Retina (tissue), 1 donor: Measurements from ENCODE around the gene LRRC18.
A peak's percentile ranks its signal among the peaks of the same experiment; 100 is the strongest.

Experiments
- DNase-seq: peaks from one replicate; pipeline ENCODE4 v3.0.0-alpha.2; 2016

LRRC18 gene

DNA sequence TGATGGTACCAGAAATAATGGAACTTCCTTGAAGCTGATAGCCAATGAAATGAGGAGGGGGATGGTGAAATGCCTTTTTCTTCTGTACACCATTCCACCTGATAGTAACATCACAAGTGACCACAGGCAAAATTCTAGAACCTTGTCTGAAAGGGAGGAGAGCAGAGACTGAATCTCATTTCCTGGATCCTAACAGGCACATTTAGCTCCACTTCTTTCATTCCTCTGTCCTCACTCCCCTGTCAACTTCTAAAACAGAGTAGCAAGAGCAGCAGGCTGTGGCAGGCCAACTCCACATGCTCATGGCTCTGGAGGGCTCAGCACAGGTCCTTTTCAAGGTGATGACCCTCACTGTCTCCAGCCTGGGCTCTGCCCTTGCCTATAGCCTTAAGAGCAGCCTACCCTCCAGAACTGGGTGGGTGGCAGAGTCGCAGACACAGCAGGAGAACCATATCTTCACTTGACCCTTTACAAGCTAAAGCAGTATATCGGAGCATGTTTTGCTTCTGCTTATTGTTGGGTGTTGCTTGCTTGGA lies at the start of gene LRRC18:
Gene LRRC18, minus strand, starts transcription at position 51 of the 536 bp plus-strand sequence. CDS start 25,685 bp downstream, outside the sequence.
- DNase-seq: no peak

DNA sequence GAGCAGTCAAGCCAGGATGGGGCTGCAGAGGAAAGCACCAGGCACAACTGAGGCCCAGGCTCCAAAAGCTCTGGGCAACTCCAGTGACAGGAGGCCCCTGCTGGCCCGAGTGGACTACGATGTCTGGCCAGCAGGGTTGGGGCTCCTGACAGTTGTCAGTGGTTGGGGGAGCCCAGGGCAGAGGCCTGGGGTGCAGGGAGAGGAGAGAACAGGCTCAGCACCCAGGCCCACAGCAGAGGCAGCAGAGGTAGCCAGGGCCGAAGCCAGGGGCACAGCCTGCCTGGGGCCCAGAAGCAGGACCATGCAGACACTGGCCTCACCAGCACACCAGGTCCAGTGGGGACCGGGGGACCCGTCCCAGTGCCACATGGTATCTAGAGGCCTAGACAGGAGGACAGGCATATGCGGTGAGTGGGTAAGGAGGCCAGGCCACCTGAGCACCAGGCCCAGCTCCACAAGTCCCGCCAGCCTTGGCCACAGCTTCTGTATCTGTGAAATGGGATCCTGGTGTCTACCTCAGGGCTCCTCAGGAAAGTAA lies 46.0 kb upstream of the LRRC18 start:
- DNase-seq: no peak

DNA sequence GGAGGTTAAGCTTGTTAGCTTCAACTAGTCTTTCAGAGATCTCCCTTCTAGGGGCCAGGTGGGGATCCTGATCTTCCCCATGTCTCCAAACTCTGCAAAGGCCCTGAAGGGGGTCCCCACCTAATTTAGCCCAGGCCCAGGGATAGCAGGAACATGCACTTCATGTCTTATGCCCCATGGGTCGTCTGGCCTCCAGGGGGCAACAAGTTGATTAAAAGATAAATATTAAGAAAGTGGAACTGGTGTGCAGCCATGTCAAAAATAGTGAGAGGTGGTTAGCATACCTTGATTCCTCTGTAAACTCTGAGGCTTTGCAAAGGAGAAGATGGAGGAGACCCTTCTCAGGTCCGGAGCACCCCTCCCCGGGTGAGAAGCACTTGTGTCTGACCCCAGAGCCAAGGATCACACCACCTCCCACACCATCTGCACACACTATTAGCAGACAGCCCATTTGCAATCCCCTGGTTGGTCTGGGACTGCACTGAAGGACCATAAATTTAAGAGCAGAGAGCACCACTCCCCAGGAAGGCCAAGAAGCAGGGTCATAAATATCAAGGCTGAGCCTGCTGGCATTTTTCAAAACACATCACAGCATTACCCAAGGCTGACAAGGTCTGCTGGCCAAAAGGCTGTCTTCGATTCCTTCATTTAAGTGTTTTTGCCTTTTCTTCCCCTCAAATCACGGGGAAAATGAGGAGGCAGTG lies 44.2 kb upstream of the LRRC18 start:
- no peak for DNase-seq

DNA sequence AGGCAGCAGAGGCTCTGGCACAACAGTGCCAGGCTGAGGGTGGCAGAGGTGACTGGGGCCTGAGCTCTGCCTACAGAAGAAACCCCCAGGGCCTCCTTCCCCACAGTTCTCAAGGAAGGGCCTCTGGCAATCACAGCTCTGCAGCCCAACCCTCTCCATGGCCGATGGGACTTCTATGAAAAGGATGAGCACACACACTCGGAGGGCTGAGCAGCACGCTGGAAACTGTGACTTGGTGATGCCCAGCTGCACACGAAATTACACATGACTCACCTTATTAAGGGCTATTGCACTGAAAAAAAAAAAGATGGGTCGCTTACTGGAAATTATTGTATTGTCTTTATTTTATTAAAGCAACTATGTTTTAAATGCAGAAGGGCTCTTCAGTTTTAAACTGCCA lies 42.9 kb upstream of the LRRC18 start:
- no peak for DNase-seq

DNA sequence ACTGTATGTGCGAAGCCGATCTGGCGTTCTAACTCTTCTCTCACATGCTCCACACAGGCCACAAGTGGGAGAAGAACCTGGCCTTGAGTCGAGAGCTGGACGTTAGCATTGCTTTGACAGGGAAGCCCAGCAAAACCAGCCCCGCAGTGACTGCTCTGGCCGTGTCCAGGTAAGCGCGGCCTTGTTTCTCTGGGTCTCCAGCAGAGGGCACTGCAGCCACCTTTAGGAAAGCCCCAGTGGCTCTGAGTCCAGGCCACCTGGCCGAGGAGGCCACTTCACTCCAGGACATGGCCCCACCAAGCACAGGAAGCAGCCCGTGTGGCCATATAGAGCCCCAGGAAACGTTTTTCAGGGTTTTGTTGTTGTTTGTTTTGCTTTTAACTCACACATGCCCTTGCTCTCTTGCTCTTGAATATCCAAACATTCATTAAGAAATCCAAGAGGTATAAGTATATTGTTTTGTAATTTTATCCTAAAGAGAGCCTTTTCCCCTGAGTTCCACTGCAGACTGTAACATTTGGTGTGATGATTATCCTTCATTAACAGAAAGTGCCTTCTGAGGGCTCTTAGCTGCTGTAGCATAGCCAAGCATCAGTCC lies 41.8 kb upstream of the LRRC18 start:
- DNase-seq: peak; percentile 71

DNA sequence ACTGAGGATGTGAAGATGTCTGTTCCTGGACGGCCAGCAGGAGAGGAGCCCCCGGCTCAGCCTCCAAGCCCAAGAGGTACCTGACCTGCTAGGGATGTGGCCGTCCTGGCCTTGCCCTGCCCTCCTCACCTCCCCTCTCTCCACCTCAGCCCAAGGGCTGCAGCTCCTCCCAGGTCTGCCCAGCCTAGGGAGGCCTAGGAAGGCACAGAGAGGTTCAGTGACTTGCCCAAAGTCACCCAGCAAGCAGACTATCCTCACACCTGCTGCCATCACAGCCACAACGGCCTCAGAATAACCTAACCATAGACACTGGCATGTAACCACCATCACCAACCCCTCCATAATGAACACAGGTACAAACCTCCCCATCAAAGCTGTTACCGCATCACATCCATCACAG lies 38.7 kb upstream of the LRRC18 start:
- DNase-seq: no peak

DNA sequence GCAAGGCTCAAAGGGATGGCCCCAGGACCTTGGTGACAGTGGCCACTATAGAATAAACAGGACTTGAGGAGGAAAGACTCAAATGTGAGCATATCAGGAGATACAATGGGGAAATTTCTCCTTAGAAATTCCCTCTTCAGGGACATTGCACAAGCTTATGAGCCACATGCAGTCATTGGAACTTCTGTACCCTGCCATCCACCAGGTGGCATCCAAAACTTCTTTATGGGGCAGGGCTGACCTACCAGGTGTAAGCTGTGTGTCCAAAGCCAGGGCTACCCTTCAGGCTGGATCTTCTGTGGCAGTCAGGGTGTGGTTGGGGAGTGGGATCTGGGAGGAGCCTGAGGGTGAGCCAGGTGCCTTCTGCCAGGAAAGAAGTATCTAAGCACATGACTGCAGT lies 36.6 kb upstream of the LRRC18 start:
- no peak for DNase-seq

DNA sequence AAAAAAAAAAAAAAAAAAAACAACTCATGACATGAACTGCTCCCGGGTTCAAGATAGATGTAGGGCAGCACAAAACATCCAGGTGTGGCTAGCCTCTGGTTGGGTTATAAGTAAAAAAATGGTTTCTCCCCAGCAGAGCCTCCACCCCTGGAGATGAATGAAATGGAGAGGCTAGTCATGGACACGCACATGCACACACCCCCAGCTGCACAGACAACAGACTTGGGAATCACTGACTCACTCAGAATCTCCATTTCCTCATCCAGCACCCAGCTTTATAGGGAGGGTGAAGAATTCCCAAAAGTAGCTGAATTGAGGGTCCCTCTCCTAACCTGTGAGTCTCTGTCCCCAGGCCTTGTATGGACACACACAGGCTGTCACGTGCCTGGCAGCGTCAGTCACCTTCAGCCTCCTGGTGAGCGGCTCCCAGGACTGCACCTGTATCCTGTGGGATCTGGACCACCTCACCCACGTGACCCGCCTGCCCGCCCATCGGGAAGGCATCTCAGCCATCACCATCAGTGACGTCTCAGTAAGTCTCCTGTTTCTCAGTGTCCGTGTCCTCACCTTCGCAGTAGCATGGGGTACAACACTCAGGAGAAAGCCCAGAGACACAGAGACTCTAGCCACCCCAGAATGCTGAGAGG lies 35.0 kb upstream of the LRRC18 start:
- no peak for DNase-seq

DNA sequence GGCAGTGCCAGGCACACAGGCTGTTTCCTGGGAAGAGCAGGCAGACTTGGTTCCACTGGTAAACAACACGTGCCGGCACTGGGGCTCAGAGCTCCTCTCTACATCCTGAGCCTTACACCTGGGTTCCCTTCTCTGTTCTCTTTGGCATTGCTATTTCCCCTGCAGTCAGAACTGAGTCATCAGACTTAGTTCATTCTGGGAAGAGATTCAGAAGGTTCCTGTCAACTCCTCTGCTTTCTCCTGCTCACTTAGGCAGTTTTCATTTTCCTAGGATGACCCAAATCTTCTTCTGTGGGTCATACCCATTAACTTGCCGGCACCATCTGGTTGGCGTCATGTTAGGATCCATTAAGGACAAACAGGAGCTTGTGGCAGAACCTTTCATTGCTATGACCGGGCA lies 33.4 kb upstream of the LRRC18 start:
- DNase-seq: no peak

DNA sequence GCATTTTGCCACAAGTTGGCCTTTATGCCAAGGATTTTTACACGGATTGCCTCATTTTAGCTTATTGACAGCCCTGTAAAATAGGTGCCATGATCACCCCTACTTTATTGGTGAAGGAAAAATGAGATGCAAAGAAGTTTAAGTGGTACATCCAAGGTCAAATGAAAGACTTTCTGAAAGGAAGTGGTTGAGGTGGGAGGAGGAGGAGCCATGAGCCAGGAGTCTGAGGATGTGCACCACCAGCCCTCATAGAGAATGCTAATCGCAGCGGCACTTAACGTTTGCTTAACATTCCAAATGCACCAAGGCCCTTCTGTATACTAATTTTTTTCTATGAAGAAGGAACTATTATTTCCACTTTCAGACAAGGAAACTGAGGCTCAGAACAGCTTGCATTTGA lies 31.0 kb upstream of the LRRC18 start:
- no peak for DNase-seq

DNA sequence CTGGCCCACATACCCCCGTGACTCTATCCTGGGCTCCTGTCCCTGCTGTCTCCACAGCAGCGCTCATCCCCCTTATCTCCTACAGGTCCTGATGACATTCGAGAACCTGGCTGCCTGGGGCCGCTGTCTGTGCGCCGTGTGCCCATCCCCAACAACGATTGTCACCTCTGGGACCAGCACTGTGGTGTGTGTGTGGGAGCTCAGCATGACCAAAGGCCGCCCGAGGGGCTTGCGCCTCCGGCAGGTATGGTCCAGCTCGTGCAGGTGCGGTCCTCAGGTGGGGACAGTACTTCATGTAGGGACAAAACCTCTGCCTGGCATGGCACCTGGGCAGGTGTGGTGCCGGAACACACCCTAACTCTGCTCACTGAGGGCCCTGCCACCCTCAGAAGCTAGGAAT lies 30.4 kb upstream of the LRRC18 start:
- no peak for DNase-seq

DNA sequence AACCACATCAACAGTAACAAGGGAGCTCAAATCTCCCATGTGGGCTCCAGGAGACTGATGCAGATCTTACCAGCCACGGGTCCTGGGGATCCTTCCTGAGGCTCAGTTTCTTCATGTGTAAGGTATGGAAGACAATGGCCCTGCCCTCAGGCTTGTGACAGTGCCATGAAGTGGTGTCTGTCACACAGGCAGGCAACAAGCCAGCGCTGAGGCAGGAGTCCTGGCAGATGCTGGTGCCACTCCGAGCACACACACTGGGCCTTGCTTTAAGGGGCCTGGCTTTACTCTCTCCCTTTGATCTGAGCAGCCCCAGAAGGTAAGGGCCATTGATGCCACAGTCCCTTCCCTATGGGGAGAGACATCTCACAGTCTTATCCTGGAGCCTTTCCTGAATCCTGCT lies 28.4 kb upstream of the LRRC18 start:
- no peak for DNase-seq

DNA sequence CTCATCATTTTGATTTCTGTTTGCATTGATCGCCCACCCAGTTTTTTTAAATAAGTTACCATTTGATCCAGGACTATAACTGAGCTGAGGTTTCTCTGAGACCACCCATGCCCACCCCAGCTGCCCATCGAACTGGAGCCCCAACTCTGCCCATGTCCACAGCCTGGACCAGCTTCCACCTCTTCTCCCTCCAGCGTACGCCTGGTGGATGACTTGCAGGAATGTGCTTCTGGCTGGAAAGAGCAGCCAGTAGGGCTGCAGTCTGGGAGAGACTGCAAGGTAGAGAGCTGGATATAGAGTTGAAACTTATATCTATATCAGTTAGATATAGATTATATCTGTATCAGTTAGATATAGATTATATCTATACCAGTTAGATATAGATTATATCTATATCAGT lies 25.8 kb upstream of the LRRC18 start:
- no peak for DNase-seq

DNA sequence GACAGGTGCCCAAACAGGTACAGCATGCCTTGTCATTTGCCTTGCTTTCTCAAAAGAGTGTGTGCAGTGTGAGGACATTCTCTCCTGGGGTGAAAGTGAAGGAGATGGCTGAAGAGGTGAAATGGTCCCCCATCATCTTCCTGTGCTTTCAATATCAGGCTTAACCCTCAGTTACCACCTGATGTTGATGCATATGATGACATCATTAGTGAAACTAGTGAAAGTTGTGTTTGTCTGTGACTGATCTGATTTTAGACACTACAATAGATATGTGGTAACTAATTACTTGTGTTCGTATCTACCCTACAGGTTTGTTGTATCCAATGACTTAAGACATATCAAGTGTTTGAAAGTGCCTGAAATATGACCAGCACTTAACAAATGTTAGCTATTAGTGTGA lies 24.4 kb upstream of the LRRC18 start:
- no peak for DNase-seq

DNA sequence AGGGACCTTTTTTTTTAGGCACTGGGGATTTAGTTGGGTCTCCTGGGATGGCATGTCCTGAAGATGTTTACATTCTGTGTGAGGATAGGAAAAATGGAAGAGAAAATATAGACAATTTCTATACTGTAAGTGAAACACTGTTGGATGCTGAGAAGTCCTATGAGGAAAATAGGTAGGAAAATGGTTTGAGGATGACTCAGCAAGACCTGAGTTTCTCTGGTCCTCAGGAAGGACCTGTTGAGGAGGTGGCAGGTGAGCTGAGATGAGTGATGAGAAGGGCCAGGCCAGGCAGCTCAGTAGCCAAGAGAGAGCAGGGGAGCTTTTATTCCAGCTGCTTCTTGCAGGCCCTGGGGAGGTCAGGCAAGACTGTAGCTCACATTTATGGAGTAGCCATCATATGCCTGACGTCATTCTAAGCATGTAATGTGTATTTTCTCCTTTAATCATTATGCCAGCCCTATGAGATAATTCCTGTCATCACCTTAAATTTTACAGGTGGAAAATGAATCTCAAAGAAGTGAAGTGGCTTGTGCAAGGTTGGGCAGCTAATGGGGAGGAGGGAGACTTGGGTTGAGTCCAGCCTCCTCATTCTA lies 19.1 kb upstream of the LRRC18 start:
- DNase-seq: no peak

DNA sequence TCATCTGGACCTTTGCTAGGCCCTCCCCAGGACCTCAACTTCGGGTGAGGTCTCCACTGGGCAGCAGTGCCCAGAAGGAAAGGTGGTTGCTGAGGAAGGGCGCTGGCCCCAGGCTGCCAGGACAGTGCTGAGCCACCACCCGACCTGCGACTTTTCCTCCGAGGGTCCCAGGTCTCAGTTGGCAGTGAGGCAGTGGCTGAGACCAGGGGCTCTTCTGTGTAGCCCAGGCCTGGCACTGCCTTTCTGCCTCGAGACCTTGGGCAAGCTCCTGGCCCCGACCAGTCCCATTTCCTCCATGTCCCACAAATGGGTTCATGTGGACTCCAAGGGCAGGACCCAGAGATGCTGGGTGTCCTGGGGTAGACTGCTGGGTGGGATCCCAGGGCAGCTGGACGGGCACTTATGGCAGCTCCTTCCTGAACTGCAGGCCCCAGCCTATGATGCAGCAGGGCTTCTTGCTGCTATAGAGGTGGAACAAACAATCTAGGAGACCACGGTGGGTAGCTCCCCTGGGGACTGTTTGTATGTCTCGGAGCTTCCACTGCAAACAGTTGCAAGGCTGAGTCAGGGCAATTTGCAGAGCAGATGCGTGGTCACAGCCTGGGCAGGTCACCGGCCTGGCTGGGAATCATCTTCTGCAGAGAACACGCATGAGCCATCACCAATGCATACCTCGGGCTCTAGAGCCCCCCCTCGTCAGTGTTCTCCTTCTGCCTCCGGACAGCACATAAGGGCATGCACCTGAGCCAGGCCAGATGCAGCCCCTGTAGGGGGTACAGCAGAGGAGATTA lies 17.9 kb upstream of the LRRC18 start:
- no peak for DNase-seq

DNA sequence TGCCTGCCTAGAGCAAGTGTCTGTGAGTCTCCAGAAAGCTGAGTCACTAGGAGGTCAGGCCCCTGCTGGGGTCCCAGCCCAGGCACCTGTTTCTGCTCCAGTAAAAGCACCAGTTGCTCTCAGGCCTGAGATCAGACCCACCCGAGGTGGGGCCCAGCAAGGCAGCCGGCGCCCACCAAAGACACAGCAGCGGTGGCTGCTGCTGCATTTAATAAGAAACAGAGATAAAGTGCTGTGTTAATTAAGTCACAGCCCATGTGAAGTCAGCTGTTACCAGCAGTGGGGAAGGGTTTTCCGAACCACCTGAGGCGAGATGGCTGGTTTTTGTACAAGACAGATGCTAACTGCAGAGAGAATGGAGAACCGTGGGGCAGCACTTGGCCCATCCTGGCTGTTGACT lies 12.1 kb upstream of the LRRC18 start:
- DNase-seq: no peak

DNA sequence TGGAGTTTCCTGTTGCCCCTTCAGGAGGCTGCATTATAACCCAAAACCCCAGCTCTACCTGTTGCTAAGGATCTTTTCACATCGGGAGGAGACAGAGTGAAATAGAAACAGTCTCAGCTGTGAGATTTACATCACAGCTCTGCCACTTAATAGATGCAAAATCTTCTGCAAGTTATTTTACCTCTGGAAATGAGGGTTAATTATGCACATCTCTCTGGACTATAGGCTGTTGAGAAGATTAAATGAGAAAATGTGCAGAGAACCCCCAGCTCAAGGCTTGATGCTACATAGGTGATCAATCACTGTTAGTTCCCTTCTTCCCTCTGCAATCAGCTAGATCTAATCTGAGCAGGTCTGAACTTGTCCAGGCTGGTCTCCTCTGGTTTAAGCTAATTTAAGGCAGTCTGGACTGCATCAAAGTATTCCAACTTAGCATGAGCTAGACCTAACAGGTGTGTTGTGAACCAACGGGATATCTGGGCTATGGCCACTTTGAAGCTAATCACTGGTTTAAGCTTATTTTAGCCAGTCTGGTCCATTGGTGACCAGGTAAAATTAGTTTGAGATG lies 8.9 kb upstream of the LRRC18 start:
- DNase-seq: no peak

DNA sequence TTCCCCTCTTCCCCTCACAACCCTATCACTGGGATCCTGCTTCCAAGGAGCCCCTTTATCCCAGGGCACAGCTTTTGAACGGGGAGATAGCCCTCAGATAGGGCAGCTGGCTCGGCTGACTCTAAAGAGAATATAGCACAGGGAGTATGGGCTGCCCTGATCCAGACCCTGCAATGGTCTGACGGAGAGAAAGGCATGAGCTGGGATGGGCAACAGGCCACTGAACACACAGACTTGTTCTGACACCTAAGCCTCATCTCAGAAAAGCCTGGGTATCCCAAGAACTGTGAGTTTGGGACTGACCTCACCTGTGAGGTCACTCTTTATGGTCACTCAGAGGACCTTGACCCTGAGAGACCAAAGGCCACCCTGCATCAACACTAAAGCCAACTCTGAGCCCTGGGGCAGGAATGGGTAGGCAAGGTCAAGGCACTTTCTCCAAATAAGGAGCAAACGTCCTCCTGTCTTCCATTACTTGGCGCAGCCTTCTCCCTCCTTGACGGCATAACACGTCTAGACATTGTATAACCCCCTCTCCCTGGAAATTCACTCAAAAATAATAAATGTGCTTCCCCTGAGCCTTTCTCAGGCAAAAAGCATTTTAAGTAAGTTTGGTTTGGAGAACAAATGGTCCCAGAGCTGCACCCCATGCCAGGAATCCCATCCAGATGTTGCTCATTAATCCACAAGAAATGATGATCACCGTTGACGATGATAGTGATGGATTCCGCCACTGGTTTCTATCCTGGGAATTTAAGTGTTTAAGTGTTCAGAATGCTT lies 8.2 kb upstream of the LRRC18 start:
- DNase-seq: no peak

DNA sequence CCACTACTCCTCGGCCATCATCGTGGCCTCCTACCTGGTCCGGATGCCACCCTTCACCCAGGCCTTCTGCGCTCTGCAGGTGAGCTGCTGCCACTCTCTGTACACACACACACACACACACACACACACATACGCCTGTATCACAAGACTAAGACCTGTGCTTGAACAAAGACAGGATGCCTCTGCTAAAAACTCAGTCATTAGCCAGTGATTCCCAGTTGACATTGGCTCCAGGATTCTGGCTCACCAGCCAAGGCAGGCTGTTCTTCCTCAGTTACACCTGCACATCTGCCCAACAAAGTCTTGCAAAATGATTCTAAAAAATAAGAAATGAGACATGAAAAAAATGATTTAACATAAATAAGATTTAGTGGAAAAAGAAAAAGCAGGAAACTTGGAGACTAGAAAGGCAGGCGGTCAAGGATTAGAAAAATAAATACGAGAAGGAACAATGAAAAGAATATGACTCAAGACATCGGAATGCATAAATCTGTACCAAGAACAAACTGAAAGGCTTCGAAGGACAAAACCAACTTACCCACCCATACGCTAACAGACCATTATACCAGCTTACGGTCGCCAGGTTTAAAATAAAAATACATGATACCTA lies 7.4 kb upstream of the LRRC18 start:
- no peak for DNase-seq

DNA sequence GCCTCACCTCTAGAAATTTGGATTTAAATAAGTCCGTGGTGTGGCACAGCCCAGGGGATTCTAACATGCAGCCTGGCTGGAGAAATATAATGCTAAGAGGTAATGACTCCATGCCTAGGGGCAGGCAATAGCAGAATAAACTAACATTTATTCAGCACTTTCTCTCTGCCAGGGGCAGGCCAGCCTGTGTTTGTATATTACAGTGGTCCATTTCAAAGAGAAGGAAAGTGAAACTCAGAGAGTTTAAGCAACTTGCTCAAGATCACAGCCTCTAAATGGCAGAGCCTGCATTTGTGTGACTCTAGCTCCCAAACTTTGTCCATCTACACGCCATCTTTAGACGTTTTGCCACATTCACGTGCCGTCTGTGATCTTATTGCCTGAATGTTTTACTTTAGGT lies 6.7 kb upstream of the LRRC18 start:
- DNase-seq: no peak
